Measurements from ENCODE around the gene MUC3A.

- TF ChIP-seq POLR2A (IDR thresholded peaks at IDR 0.05) (no peak), CTCF (IDR thresholded peaks at IDR 0.05) (no peak)
Measured at GRCh38 chr7:100947792-100948191, 1.5 kb upstream of the MUC3A start.

Data from right lobe of liver (tissue), 4 donors.